HG02885 (cell line): ENCODE measurements around the gene GNL3.
A peak's percentile ranks its signal among the peaks of the same experiment; 100 is the strongest.

ENCODE experiments used
- ATAC-seq: cut with Tn5 transposase; IDR thresholded peaks from one replicate; pipeline ENCODE4 v1.9.1; 2021; ENCODE audit warnings: mild to moderate bottlenecking; ENCODE audit not compliant: unreplicated experiment, poor library complexity

GNL3 gene

GRCh38 chr3:52684184-52684583 is 1.6 kb upstream of the GNL3 start:
- no peak for ATAC-seq

- ATAC-seq, result peak; percentile 81
Measured at GRCh38 chr3:52685285-52685708, 535 bp upstream of the GNL3 start.

DNA sequence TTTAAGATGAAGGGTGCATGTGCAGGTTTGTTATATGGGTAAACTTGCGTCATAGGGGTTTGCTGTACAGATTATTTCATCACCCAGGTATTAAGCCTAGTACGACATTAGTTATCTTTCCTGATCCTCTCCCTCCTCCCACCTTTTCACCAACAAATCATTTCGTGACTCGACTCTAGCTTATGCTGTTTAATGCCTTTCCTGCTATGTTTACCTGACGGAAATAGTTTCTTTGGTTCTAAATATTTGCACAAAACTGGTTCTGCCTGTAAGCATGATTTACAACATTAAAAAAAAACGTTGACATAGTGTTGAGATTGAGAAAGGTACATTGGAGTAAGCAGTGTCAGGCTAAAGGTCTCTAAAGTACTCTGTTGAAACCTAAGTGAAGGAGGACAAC is 2.4 kb downstream of the GNL3 start:
- no peak for ATAC-seq

GRCh38 chr3:52689151-52689550 is 3.3 kb downstream of the GNL3 start:
- no peak for ATAC-seq

- ATAC-seq, result no peak
Measured at GRCh38 chr3:52690560-52690959, 4.7 kb downstream of the GNL3 start.

GRCh38 chr3:52693071-52693470 is 7.2 kb downstream of the GNL3 start:
- no peak for ATAC-seq

DNA sequence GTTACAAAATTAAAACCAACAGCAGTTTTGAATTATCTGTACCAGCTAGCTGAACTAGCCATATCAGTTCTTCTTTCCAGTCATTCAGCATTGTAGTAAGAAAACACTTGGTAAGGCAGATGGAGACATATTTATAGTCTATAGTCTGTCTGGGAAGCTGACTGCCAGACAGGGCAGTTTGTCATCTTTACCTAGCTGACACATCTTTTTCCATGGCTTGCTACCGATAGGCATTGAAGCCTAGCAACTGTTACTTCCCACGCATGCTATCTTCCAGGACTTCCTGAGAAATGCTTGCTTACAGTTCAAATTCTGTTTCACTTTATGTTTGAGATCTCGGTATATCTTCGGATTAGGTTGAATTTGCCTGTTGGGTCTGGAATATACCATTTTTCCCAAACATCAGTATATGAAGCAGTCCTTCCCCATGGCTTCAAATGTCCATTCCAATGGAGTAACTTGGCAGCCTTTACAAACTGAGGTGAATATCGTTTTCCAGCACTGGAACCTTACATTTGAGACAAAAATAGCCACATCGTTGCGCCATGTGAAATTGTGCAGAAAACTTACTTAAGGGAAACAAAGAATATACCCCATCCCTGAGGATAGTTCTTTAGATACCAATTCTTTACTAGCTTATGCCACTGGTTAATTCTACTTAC is 8.8 kb downstream of the GNL3 start:
- no peak for ATAC-seq

DNA sequence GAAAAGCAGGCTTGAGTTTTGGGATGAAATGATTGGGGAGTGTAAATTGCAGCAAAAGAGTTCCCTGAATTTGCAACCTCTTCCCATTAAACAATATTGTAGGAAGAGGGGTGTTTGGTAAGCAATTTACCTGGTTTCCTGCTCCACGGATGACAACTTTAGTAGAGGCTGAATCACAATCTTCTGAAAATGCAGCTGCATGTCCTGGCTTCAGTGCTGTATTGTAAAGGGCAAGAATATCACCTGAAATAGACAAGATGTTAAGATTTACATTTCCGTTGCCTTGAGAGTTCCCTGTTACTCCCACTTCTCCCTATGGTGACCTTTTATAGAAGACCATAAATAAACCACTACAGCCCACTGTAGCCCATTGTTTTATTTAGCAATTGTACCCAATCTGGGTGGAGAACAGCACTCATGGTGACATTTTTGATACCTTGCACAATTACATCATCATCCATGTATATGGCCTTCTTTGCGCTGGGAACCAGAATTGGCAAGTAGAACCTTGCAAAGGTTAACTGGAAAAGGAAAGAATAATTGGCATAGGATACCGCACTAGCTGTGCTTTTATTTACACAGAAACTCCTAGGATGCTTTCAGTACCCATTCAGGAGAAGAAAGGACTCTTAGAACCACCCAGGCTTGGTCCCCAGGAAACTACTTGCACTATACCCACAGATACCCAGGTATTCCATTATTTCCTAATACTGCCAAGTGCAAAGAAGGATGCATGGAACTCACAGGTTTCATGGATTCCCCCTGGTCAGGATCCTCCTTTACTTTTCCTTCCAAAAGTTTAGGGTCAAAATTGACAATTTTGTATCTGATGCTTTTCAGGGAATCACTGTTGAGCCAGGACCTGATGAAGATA is 10.2 kb downstream of the GNL3 start:
- ATAC-seq, result no peak

- no peak for ATAC-seq
Measured at GRCh38 chr3:52696830-52697631, 11.2 kb downstream of the GNL3 start.

DNA sequence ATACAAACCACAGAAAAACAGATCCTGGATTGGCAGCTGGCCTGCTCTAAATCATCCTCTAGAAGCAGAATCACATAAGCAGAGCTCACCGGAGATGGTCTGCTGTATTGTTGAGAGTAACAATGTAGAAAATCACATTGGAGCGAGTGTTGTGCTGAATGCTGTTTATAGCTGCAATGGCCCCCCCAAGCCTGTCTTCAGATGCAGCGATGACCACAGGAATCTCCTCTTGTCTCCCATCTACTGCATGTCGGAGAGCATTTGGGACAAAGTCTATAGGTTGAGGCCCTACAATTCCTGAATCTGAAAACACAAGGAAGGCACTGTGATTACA is 11.8 kb downstream of the GNL3 start:
- no peak for ATAC-seq

GRCh38 chr3:52703341-52703740 is 17.5 kb downstream of the GNL3 start:
- no peak for ATAC-seq

- ATAC-seq, result no peak
Measured at GRCh38 chr3:52704611-52705437, 19.0 kb downstream of the GNL3 start.

- ATAC-seq, result no peak
Measured at GRCh38 chr3:52705438-52705687, 19.5 kb downstream of the GNL3 start.

DNA sequence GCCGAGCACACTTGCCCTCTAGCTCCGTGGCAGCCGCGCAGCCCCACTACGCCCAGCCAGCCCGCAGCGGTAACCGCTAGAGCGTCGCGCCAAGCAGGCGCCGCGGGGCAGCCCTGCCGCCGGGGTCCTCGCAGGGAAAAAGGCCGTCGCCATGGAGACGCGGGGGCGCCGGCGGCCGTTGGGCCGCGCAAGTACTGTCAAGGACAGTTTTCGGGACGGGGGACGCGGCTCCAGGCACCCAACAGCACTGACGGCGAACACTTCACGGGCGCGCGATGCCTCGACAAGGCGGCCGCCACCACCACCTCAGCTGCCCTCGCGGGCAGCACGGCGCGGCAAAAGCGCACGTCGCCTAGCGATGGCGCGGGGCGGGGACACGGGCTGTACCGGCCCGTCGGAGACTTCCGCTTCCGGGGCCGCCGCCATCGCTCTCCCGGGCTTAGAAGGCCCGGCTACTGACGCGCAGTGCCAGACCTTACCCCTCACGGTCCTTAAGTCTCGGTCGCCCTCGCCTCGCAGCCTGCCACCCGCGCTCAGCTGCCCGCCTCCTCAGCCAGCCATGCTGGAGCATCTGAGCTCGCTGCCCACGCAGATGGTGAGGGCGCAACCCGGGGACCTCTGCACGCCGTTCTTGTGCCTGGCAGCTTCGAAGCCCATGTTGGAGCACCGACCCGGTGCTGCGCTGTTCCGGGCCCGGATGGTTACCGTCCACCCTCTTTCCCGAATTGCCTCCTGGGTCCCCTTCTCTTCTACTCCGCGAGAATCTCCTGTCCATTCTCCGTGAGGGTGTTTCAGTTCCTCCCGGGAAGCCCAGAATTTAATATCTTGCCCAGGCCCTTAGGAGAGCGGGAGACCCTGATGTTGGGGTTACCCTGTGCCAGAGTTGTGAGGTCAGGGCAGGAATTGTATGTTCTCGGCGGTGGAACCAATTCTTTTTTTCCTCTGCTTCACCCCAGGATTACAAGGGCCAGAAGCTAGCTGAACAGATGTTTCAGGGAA is 20.2 kb downstream of the GNL3 start, which contains the start of the genes GLT8D1 and SPCS1:
TSS of gene GLT8D1 (minus strand) at position 104 of the 999 bp plus-strand sequence. CDS start 5,331 bp downstream, outside the sequence.
TSS of gene SPCS1 (plus strand) at position 419 of the 999 bp plus-strand sequence. CDS start at position 560, 141 bp downstream.
- peak; percentile 82 for ATAC-seq

DNA sequence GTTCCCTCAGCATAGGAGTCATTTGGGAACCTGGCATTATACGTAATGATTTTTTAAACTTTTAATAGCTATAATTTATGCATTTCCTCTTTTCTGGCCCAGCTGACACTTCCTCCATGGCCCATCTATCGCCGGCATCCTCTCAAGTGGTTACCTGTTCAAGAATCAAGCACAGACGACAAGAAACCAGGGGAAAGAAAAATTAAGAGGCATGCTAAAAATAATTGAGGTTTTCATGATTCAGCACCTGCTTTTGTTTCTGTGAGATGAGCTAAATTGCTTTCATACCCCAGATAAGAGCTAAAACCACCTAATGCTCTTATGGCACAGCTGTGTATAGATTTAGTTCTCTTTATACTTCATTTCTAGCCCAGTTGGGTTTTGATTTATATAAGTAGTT is 21.8 kb downstream of the GNL3 start:
- no peak for ATAC-seq

DNA sequence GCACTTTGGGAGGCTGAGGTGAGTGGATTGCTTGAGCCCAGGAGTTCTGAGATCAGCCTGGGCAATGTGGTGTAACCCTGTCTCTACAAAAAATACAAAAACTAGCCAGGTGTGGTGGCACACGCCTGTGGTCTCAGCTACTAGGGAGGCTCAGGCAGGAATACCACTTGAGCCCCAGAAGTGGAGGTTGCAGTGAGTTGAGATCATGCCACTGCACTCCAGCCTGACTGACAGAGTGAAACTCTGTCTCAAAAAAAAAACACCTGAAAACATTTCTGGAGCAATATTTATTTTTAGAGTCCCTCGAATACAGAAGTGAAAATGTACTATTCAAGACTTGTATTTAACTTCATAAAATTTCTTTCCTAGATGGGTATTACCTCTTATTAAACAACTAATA is 24.7 kb downstream of the GNL3 start:
- no peak for ATAC-seq

DNA sequence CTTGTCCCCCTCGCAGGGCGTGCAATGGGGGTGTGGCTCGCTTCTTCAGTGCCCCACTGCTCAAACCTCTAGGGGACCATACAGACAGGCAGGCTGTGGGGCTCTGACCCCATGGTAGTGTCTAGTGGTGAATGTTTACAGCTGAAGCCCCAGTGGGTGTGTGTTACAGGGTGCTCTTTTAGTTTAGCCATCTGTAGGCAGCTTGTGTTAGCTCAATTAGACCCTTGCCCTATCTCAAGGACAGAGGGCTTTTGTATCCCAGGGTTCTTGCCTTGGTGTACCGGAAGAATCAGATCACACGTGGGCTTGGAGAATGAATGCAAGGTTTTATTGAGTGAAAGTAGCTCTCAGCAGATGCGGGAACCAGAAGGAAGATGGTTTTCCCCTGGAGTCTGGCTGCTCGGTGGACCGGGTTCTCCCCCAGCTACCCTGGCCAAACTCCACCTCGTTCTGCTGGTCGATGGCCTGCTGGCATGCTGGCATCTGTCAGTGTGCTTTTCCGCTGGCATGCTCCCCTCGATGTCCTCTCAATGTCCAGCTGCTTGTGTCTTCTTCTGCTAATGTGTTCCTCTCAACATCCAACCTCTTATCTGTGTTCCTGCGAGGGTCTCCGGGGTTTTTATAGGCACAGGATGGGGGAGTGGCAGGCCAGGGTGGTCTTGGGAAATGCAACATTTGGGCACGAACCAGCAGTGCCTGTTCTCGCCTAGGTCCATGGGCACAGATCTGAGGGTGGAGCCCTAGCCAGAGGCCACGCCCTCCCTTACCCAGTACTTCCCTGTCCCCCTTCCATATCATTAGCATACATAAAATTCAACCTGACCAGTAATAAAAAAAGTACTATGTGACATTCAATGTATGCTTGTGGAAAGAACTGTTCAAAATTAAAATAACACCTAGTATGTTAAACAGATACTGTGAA is 26.7 kb downstream of the GNL3 start:
- ATAC-seq, result no peak
